Measurements from ENCODE around the gene TMC2.

DNA sequence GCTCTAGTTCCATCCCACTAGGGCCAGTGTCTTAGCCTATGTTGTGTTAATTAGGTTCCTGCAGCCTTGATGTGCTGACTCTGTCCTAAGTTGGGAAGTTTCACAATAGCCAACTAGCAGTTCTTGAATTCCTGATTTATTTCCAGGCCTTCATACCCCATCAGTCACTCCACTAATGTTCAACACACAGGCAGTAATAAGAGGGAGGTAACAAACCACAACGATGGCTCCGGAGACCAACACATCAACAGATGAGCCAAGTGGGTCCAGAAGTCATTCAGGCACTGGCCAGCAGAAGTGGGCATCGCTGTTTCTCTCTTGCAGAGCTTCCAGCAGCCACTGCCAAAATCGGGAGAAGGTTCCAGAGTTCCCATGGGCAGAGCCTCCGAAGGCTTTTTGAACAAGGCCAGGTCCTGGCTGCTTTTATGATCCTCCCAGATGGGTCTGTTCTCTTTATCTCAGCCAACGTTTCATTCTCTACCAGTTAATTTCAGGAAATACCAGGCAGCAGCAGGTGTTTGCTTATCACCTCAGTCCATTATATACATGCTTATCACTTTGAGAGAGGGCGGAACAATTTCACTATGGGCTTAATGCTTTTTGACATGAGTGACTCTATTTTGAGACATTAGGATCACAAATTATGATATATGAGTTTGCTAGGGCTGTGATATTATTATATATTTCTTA lies 67.6 kb downstream of the TMC2 start:
- no peak for TF ChIP-seq TARDBP (IDR thresholded peaks at IDR 0.05)
- no peak for TF ChIP-seq SUZ12 (IDR thresholded peaks at IDR 0.05)
- no peak for TF ChIP-seq FOXA1 (IDR thresholded peaks at IDR 0.05)
- no peak for TF ChIP-seq FOXM1 (IDR thresholded peaks at IDR 0.05; ENCODE audit: borderline replicate concordance)
- no peak for TF ChIP-seq ELF4 (IDR thresholded peaks at IDR 0.05)
- no peak for TF ChIP-seq BHLHE40 (IDR thresholded peaks at IDR 0.05; ENCODE audit: borderline replicate concordance)
- no peak for TF ChIP-seq FOXK2 (IDR thresholded peaks at IDR 0.05)
- TF ChIP-seq SP1 (IDR thresholded peaks at IDR 0.05), result no peak
- TF ChIP-seq LEF1 (IDR thresholded peaks at IDR 0.05; ENCODE audit: borderline replicate concordance), result no peak

All from HEK293T (cell line).